Endothelial cell of umbilical vein (primary cell): ENCODE measurements around the gene GHRHR. TPM values are rescaled to one million over a fixed set of nuclear protein-coding genes. Genes with fewer than 3 reads are reported as not detected.

Source experiments
- BruUV-seq: library from RNA; stranded (reverse); fragments of 400-500 nt; replicated peaks from 2 replicates; lab custom pipeline; 2021; lab: Mats Ljungman, UMichigan
- CTCF ChIA-PET: fragments of 300-600, 350-600 bp; sonication (Branson Sonifier 250); formaldehyde crosslinking; loops from one replicate; lab custom pipeline; 2021; ENCODE audit warnings: antibody characterized with exemption, inconsistent platforms; lab: Charles Lee
- POLR2A ChIA-PET: fragments of 300-600, 350-600 bp; sonication (Branson Sonifier 250); formaldehyde crosslinking; loops from one replicate; lab custom pipeline; 2021; ENCODE audit warnings: antibody characterized with exemption, inconsistent platforms; lab: Charles Lee
- DNase-seq: peaks from one replicate; pipeline ENCODE4 v3.0.0-alpha.2; 2011; ENCODE audit warnings: low read depth, low spot score
- FAIRE-seq: peaks from 2 replicates; lab custom pipeline; 2011; peaks lifted over from hg19 to GRCh38; lab: Jason Lieb, UNC
- H2AFZ ChIP-seq: 2 replicates; pipeline ENCODE4 v1.6.0; 2012; ENCODE audit warnings: low read depth, low read length, control low read depth, inconsistent platforms
- H3K27ac ChIP-seq: 2 replicates; pipeline ENCODE4 v1.5.1; 2011; ENCODE audit warnings: low read depth, mild to moderate bottlenecking, control low read depth, low read length, moderate library complexity; ENCODE audit not compliant: insufficient read depth
- H3K27me3 ChIP-seq, 2 experiments: 2 replicates each; pipeline versions ENCODE4 v1.6.0 to v1.6.1; 2011; ENCODE audit warnings: low read length in 2 of 2, mixed read lengths in 1 of 2; ENCODE audit not compliant: control insufficient read depth in 2 of 2, insufficient read depth in 2 of 2
- H3K36me3 ChIP-seq, 2 experiments: 2 replicates in 1 of 2; 3 replicates in 1 of 2; pipeline ENCODE4 v1.5.1; 2011; ENCODE audit warnings: low read length in 2 of 2, mild to moderate bottlenecking in 1 of 2, moderate library complexity in 1 of 2; ENCODE audit not compliant: control insufficient read depth in 2 of 2, insufficient read depth in 2 of 2; ENCODE audit errors: extremely low read depth in 1 of 2
- H3K4me1 ChIP-seq: 3 replicates; pipeline ENCODE4 v1.5.1; 2011; ENCODE audit warnings: mild to moderate bottlenecking, low read length; ENCODE audit not compliant: control insufficient read depth, insufficient read depth; ENCODE audit errors: extremely low read depth
- H3K4me2 ChIP-seq: 2 replicates; pipeline ENCODE4 v1.6.1; 2011; ENCODE audit warnings: low read length, control low read depth, mixed read lengths; ENCODE audit not compliant: insufficient read depth
- H3K4me3 ChIP-seq, 3 experiments: fragments of 200-600 bp in 1 of 3; sonication (generic), shearing (Covaris generic) in 1 of 3; replicated peaks in 1 of 3; 2 replicates each; pipeline ENCODE4 v1.5.1; 2011 to 2016; ENCODE audit warnings: control low read depth in 3 of 3, low read length in 3 of 3, mild to moderate bottlenecking in 2 of 3, inconsistent platforms in 1 of 3, low read depth in 1 of 3, moderate library complexity in 1 of 3; ENCODE audit not compliant: insufficient read depth in 1 of 3
- H3K79me2 ChIP-seq: 2 replicates; pipeline ENCODE4 v1.6.0; 2012; ENCODE audit warnings: low read length, inconsistent platforms; ENCODE audit not compliant: control insufficient read depth, insufficient read depth
- H3K9ac ChIP-seq: replicated peaks from 2 replicates; pipeline ENCODE3; 2011; ENCODE audit warnings: low read length, control low read depth; ENCODE audit not compliant: insufficient read depth; ENCODE audit errors: extremely low read depth
- H3K9me1 ChIP-seq: replicated peaks from 3 replicates; pipeline ENCODE4 v1.6.0; 2011; ENCODE audit warnings: mild to moderate bottlenecking, low read length; ENCODE audit not compliant: control insufficient read depth, insufficient read depth; ENCODE audit errors: extremely low read depth
- H3K9me3 ChIP-seq: replicated peaks from 2 replicates; pipeline ENCODE4 v1.5.1; 2012; ENCODE audit warnings: low read length, inconsistent platforms; ENCODE audit not compliant: control insufficient read depth, insufficient read depth
- H4K20me1 ChIP-seq: replicated peaks from 2 replicates; pipeline ENCODE3; 2011; ENCODE audit warnings: mild to moderate bottlenecking, low read length; ENCODE audit not compliant: control insufficient read depth, insufficient read depth; ENCODE audit errors: extremely low read depth
- EZH2 ChIP-seq: IDR thresholded peaks from 2 replicates; pipeline ENCODE4 v1.6.1; 2012; ENCODE audit warnings: borderline replicate concordance, low read depth, mild to moderate bottlenecking, moderate library complexity, low read length, inconsistent platforms; ENCODE audit not compliant: severe bottlenecking
- FOS ChIP-seq: IDR thresholded peaks from 2 replicates; pipeline ENCODE4 v1.6.1; 2011; ENCODE audit warnings: mild to moderate bottlenecking, low read length, moderate library complexity, borderline replicate concordance; ENCODE audit not compliant: insufficient read depth
- GATA2 ChIP-seq: IDR thresholded peaks from 2 replicates; pipeline ENCODE4 v1.7.0; 2011; ENCODE audit warnings: low read depth, mild to moderate bottlenecking, moderate library complexity, mixed read lengths, low read length; ENCODE audit not compliant: insufficient read length, insufficient read depth
- JUN ChIP-seq: IDR thresholded peaks from 2 replicates; pipeline ENCODE4 v1.6.1; 2011; ENCODE audit warnings: borderline replicate concordance, low read depth; ENCODE audit not compliant: insufficient read length, insufficient read depth
- MYC ChIP-seq: IDR thresholded peaks from one replicate; pipeline ENCODE4 v1.6.1; 2011; ENCODE audit warnings: mild to moderate bottlenecking, low read depth, low read length
- POLR2AphosphoS5 ChIP-seq: IDR thresholded peaks from 2 replicates; pipeline ENCODE4 v1.6.1; 2012; ENCODE audit warnings: low read depth, mild to moderate bottlenecking, control low read depth, low read length, moderate library complexity; ENCODE audit not compliant: insufficient read depth
- dilution Hi-C: fragments of 300-500 bp; cut with MboI; formaldehyde crosslinking; loops from one replicate; pipeline ENCODE4 v1.15.0; 2019; ENCODE audit warnings: low sequenced_read_pairs; ENCODE audit not compliant: extremely low pct_ligation_motif_present
- intact Hi-C: fragments of 100-400 bp; cut with micrococcal nuclease; formaldehyde crosslinking; loops from one replicate; pipeline ENCODE4 v1.10.0; 2022
- polyA plus RNA-seq, 4 experiments: library from polyadenylated mRNA; depleted of rRNA in 3 of 4; stranded (reverse) in 3 of 4; unstranded in 1 of 4; fragments of >200 nt; gene quantifications; 2 replicates each; pipeline versions ENCODE4 v1.2.1 to v1.2.3, GENCODE V29; 2011 to 2012; ENCODE audit warnings: missing spikeins in 1 of 4
- total RNA-seq: library from RNA; stranded (reverse); gene quantifications from 2 replicates; pipeline ENCODE4 v1.2.3, GENCODE V29; 2021
- TF ChIP-seq, protein P1 (sequence below), 2 donors: IDR thresholded peaks; 1 replicate in 1 of 2; 2 replicates in 1 of 2; pipeline ENCODE4 v1.5.1; 2011; ENCODE audit warnings: low read length in 2 of 2, mild to moderate bottlenecking in 2 of 2, moderate library complexity in 2 of 2, control low read depth in 1 of 2, inconsistent platforms in 1 of 2, low read depth in 1 of 2; ENCODE audit not compliant: insufficient read depth in 1 of 2; ENCODE audit errors: extremely low read depth in 1 of 2

GHRHR gene
- total and polyA plus RNA-seq, 2 donors (not counting 3 experiments of a cell fraction or from before 2014, with no cell fraction given) = not detected

DNA sequence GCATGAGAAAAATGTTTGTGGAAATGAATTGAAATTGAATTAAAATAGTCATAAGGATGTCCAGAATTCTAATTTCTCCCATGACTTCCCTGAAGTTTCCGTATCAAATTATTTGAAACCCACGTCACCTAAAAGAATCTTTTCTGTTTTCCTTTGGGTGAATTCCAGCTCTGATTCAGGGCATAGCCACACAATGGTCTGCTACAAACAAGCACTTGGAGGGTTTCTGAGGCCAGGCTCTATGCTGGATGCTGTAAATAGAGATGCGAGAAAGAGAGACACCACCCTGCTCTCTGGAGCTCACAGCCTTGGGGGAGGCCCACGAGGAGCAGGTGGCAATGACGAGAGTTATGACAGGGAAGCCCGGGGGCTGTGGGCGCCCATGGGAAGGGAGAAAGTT is 33.6 kb downstream of the GHRHR start:
- Histone ChIP-seq H3K36me3 (no peaks in the 10 kb centered on the region), H3K79me2 (no peaks in the 10 kb centered on the region), H3K27ac (no peak overlapping the region), H3K27me3 (no peaks in the 10 kb centered on the region), H3K4me2 (no peak overlapping the region), H3K9ac (no peak overlapping the region), H3K4me3 (no peak overlapping the region), H3K9me1 (no peaks in the 10 kb centered on the region), H2AFZ (no peak overlapping the region), H4K20me1 (no peaks in the 10 kb centered on the region), H3K4me1 (no peaks in the 10 kb centered on the region), H3K9me3 (no peaks in the 10 kb centered on the region)
- FAIRE-seq (no peak), DNase-seq (no peak)
- POLR2A ChIA-PET = no interaction called here
- intact Hi-C loops (no loop called here), dilution Hi-C loops (no loop called here)
- BruUV-seq = no TSS peak
- CTCF ChIA-PET = interaction anchor here (1.2 to 2.6 kb wide), 3 partner anchors 12 to 125 kb away, joined by 6 to 14 read pairs (median 8); no protein-coding TSS in a partner anchor
- TF ChIP-seq GATA2 (no peak), FOS (no peak), JUN (no peak), POLR2AphosphoS5 (no peak)
- TF ChIP-seq, protein P1, sequence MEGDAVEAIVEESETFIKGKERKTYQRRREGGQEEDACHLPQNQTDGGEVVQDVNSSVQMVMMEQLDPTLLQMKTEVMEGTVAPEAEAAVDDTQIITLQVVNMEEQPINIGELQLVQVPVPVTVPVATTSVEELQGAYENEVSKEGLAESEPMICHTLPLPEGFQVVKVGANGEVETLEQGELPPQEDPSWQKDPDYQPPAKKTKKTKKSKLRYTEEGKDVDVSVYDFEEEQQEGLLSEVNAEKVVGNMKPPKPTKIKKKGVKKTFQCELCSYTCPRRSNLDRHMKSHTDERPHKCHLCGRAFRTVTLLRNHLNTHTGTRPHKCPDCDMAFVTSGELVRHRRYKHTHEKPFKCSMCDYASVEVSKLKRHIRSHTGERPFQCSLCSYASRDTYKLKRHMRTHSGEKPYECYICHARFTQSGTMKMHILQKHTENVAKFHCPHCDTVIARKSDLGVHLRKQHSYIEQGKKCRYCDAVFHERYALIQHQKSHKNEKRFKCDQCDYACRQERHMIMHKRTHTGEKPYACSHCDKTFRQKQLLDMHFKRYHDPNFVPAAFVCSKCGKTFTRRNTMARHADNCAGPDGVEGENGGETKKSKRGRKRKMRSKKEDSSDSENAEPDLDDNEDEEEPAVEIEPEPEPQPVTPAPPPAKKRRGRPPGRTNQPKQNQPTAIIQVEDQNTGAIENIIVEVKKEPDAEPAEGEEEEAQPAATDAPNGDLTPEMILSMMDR (IDR thresholded peaks at IDR 0.05; ENCODE audit: extremely low read depth in 1 of 2, insufficient read depth in 1 of 2, low read depth in 1 of 2, low read length in 2 of 2) = no peak

- H3K9ac ChIP-seq = no peak overlapping the region
- no peak overlapping the region for H3K4me2 ChIP-seq
- no peaks in the 10 kb centered on the region for H4K20me1 ChIP-seq
- no peaks in the 10 kb centered on the region for H3K4me1 ChIP-seq
- FAIRE-seq (no peak), DNase-seq (no peak)
- H3K27me3 ChIP-seq = no peaks in the 10 kb centered on the region
- no peaks in the 10 kb centered on the region for H3K36me3 ChIP-seq
- ChIA-PET CTCF (interaction anchor here (1.2 to 2.6 kb wide), 3 partner anchors 13 to 125 kb away, joined by 6 to 14 read pairs (median 8); no protein-coding TSS in a partner anchor), POLR2A (no interaction called here)
- no peak overlapping the region for H3K27ac ChIP-seq
- intact Hi-C loops (no loop called here), dilution Hi-C loops (no loop called here)
- no peaks in the 10 kb centered on the region for H3K79me2 ChIP-seq
- no peak for TF ChIP-seq MYC
- TF ChIP-seq, protein P1 (IDR thresholded peaks at IDR 0.05; ENCODE audit: extremely low read depth in 1 of 2, insufficient read depth in 1 of 2, low read depth in 1 of 2, low read length in 2 of 2) = no peak
- TF ChIP-seq FOS = no peak
- no peak for TF ChIP-seq EZH2
- no peaks in the 10 kb centered on the region for H3K9me3 ChIP-seq
- H3K4me3 ChIP-seq = no peak overlapping the region
- no TSS peak for BruUV-seq
- H2AFZ ChIP-seq = no peak overlapping the region
- H3K9me1 ChIP-seq = no peaks in the 10 kb centered on the region
Measured at GRCh38 chr7:30998180-30998579, 34.4 kb downstream of the GHRHR start.
